ENCODE data around the gene STX3. TPM values are rescaled to one million over a fixed set of nuclear protein-coding genes. Genes with fewer than 3 reads are reported as not detected.

The STX3 gene
- total and polyA plus RNA-seq, 2 of the 13 experiments (the other 11 are each of a cell fraction or from before 2014, with no cell fraction given), result 16.5 to 24.0 TPM

- TF ChIP-seq TFDP2 (CRISPR knock-in tag; IDR thresholded peaks at IDR 0.05), result 0 out of 2 replicates have a peak, but pooled peaks have one; percentile 8
- peak; percentile 63; the same call in 1 of the 2 replicates for TF ChIP-seq ARID4A (CRISPR knock-in tag; IDR thresholded peaks at IDR 0.05; ENCODE audit: borderline replicate concordance)
- no peak; the same call in 1 of the 2 replicates for TF ChIP-seq ZSCAN25 (CRISPR knock-in tag; IDR thresholded peaks at IDR 0.05)
- no peak for TF ChIP-seq CAMTA2 (CRISPR knock-in tag; IDR thresholded peaks at IDR 0.05; ENCODE audit: borderline replicate concordance)
- no peak for TF ChIP-seq ZNF7 (CRISPR knock-in tag; IDR thresholded peaks at IDR 0.05)
- TF ChIP-seq RFXANK (CRISPR knock-in tag; IDR thresholded peaks at IDR 0.05), result no peak
- TF ChIP-seq FOXM1 (CRISPR knock-in tag; IDR thresholded peaks at IDR 0.05), result no peak
- TF ChIP-seq ZNF431 (CRISPR knock-in tag; IDR thresholded peaks at IDR 0.05; ENCODE audit: borderline replicate concordance, low read depth), result no peak
- TF ChIP-seq LBX2 (CRISPR knock-in tag; IDR thresholded peaks at IDR 0.05; ENCODE audit: borderline replicate concordance), result no peak
- no peak for TF ChIP-seq PAX8 (CRISPR knock-in tag; IDR thresholded peaks at IDR 0.05; ENCODE audit: borderline replicate concordance)
- TF ChIP-seq RBFOX2 (IDR thresholded peaks at IDR 0.05; ENCODE audit: low read depth, low read length), result peak; percentile 74
- no peak for TF ChIP-seq ESRRA (CRISPR knock-in tag; IDR thresholded peaks at IDR 0.05; ENCODE audit: low read depth)
- TF ChIP-seq ATF6 (CRISPR knock-in tag; conservative IDR thresholded peaks at IDR 0.05), result no peak
- TF ChIP-seq THAP8 (CRISPR knock-in tag; IDR thresholded peaks at IDR 0.05; ENCODE audit: borderline replicate concordance), result 0 out of 2 replicates have a peak, but pooled peaks have one; percentile 67
Measured at GRCh38 chr11:59754859-59755700, at the start of gene STX3 (continued).
